Measurements from ENCODE around the gene MYO18A.

DNA sequence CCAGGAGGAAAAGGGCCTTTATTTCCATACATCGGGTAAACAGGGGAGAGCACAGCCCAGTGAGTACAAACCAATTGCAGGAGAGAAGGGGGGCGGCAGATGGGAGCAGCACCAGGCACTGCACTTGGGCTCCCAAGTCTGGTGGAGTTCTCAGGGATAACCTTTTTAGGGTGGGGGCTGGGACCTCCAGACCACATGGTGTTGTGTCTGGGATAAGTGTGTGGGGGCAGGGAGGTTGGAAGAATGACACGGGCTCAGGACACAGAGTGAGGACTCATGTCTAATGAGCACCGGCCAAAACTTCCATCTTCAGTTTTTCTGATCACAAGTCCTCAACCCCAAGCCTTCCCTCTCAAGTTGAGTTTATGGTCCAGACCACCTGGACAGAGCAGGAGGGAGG is 106.7 kb downstream of the MYO18A start:
- TF ChIP-seq EZH2phosphoT487 (IDR thresholded peaks at IDR 0.05; ENCODE audit: low read length) (no peak), EZH2 (optimal IDR thresholded peaks at IDR 0.05; ENCODE audit: low read depth, low read length) (no peak)
- TF ChIP-seq, protein P1, sequence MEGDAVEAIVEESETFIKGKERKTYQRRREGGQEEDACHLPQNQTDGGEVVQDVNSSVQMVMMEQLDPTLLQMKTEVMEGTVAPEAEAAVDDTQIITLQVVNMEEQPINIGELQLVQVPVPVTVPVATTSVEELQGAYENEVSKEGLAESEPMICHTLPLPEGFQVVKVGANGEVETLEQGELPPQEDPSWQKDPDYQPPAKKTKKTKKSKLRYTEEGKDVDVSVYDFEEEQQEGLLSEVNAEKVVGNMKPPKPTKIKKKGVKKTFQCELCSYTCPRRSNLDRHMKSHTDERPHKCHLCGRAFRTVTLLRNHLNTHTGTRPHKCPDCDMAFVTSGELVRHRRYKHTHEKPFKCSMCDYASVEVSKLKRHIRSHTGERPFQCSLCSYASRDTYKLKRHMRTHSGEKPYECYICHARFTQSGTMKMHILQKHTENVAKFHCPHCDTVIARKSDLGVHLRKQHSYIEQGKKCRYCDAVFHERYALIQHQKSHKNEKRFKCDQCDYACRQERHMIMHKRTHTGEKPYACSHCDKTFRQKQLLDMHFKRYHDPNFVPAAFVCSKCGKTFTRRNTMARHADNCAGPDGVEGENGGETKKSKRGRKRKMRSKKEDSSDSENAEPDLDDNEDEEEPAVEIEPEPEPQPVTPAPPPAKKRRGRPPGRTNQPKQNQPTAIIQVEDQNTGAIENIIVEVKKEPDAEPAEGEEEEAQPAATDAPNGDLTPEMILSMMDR (IDR thresholded peaks at IDR 0.05; ENCODE audit: low read length) = no peak
